LNCaP clone FGC (cell line): Measurements from ENCODE around the gene PLCB1.

ENCODE experiments used
- DNase-seq: peaks from one replicate; pipeline ENCODE4 v3.0.0-alpha.2; 2011; ENCODE audit warnings: low read depth
- H3K4me3 ChIP-seq: 2 replicates; pipeline ENCODE4 v1.5.1; 2011; ENCODE audit warnings: mild to moderate bottlenecking, low read depth, low read length, control low read depth
- TF ChIP-seq, protein P1 (sequence below): IDR thresholded peaks from 2 replicates; pipeline ENCODE4 v1.5.1; 2012; ENCODE audit warnings: mild to moderate bottlenecking; ENCODE audit not compliant: control insufficient read depth, insufficient read depth; ENCODE audit errors: extremely low read depth

PLCB1 gene

GRCh38 chr20:8917084-8917483 lies 785.0 kb downstream of the PLCB1 start:
- TF ChIP-seq, protein P1, sequence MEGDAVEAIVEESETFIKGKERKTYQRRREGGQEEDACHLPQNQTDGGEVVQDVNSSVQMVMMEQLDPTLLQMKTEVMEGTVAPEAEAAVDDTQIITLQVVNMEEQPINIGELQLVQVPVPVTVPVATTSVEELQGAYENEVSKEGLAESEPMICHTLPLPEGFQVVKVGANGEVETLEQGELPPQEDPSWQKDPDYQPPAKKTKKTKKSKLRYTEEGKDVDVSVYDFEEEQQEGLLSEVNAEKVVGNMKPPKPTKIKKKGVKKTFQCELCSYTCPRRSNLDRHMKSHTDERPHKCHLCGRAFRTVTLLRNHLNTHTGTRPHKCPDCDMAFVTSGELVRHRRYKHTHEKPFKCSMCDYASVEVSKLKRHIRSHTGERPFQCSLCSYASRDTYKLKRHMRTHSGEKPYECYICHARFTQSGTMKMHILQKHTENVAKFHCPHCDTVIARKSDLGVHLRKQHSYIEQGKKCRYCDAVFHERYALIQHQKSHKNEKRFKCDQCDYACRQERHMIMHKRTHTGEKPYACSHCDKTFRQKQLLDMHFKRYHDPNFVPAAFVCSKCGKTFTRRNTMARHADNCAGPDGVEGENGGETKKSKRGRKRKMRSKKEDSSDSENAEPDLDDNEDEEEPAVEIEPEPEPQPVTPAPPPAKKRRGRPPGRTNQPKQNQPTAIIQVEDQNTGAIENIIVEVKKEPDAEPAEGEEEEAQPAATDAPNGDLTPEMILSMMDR: no peak
- no peak for DNase-seq
- no peak overlapping the region for H3K4me3 ChIP-seq

- no peak overlapping the region for H3K4me3 ChIP-seq
- no peak for DNase-seq
- TF ChIP-seq, protein P1: no peak
These were observed 786.1 kb downstream of the PLCB1 start for GRCh38 chr20:8918145-8918544.

DNA sequence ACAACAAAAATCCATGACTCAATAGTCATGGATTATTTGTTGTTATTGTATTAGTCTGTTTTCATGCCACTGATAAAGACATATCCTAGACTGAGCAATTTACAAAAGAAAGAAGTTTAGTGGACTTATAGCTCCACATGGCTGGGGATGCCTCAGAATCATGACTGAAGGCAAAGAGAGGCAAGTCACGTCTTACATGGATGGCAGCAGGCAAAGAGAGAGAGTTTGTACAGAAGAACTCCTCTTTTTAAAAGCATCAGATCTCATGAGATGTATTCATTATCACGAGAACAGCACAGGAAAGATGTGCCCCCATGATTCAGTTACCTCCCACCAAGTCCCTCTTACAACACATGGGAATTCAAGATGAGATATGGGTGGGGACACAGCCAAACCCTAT lies 792.5 kb downstream of the PLCB1 start:
- no peak for DNase-seq
- TF ChIP-seq, protein P1: no peak
- H3K4me3 ChIP-seq: no peak overlapping the region

DNA sequence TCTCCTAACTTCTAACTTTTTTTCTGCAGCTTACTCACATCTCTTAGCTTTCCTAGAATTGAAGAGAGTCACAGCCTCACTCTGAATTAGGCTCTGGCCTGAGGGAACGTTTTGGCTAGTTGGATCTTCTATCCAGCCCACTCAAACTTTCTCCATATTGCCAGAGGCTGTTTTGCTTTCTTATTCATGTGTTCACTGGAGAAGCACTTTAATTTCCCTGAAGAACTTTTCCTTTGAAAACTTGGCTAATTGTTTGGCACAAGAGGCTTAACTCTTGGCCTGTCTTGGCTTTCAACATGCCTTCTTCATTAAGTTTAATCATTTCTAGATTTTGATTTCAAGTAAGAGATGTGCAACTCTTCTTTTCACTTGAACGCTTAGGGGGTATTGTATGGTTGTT lies 798.7 kb downstream of the PLCB1 start:
- H3K4me3 ChIP-seq: no peak overlapping the region
- no peak for DNase-seq
- TF ChIP-seq, protein P1: no peak

DNA sequence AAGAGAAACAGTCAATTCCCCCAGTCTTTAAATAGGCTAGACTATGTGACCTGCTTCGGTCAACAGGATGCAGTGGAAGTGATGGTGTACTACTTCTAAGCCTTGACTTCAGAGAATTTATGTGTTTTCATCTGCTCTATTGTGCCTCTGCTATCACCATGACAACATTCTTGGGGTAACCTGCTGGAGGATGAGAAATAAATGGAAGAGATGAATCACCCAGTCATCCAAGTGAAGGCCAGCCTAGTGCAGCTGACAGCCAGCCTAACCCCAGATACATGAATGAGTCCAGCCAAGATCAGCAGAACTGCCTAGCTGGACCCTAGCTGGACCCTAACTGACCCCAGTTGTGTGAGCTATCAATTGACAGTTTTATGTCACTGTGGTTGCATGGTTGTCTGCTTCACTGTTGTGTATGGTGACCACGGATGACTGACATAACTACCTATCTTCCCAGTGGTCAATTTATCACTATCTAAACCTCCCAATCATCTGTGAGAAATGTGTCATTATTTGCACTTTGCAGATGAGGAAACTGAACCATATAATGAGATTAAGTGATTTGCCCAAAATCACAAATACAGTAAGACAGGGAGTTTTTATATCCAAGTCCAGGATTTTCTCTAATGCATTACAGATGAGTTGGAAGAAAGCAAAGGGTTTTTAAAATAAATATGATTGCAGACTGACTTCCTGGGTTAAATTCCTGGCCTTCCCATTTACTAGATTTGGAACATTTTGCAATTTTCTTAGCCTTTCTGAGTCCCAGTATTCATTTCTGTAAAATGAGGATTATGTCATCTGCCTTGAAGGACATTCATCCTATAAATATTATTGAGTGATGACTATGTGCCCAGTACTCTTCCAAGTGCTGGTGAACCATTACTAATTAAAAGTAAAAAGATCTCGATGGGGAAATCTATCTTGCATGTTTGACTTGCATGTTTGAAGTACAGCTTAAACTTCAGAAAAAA lies 800.4 kb downstream of the PLCB1 start:
- DNase-seq: no peak
- TF ChIP-seq, protein P1: no peak
- no peak overlapping the region for H3K4me3 ChIP-seq

GRCh38 chr20:8933381-8933807 lies 801.3 kb downstream of the PLCB1 start:
- no peak overlapping the region for H3K4me3 ChIP-seq
- TF ChIP-seq, protein P1: no peak
- no peak for DNase-seq
